HG03159 (cell line): ENCODE data around the gene COQ10B.

Source experiments
- ATAC-seq: cut with Tn5 transposase; IDR thresholded peaks from one replicate; pipeline ENCODE4 v1.9.1; 2021; ENCODE audit warnings: mild to moderate bottlenecking, moderate library complexity; ENCODE audit not compliant: unreplicated experiment

COQ10B gene

GRCh38 chr2:197499594-197500502 lies 46.5 kb downstream of the COQ10B start, which contains the start of the genes HSPD1 and HSPE1:
TSS of gene HSPD1 (minus strand) at chr2:197499840. CDS start at chr2:197498848, 992 bp downstream.
TSS of gene HSPE1 (plus strand) at chr2:197500379. CDS start at chr2:197500437, 58 bp downstream.
- ATAC-seq: peak; percentile 79

- peak; percentile 10 for ATAC-seq
Observed at GRCh38 chr2:197500503-197501131, 47.3 kb downstream of the COQ10B start.

- ATAC-seq: no peak
Observed at GRCh38 chr2:197502201-197502600, 48.8 kb downstream of the COQ10B start.

GRCh38 chr2:197502685-197503084 lies 49.3 kb downstream of the COQ10B start:
- no peak for ATAC-seq

GRCh38 chr2:197504000-197504399 lies 50.6 kb downstream of the COQ10B start:
- no peak for ATAC-seq

GRCh38 chr2:197504512-197504911 lies 51.2 kb downstream of the COQ10B start:
- no peak for ATAC-seq

- no peak for ATAC-seq
Observed at GRCh38 chr2:197506658-197507057, 53.3 kb downstream of the COQ10B start.

- ATAC-seq: no peak
Observed at GRCh38 chr2:197513915-197514314, 60.6 kb downstream of the COQ10B start.

GRCh38 chr2:197514754-197515153 lies 61.4 kb downstream of the COQ10B start:
- ATAC-seq: no peak

- ATAC-seq: no peak
Observed at GRCh38 chr2:197515315-197515738, 62.0 kb downstream of the COQ10B start.

- peak; percentile 96 for ATAC-seq
Observed at GRCh38 chr2:197515739-197516392, 62.5 kb downstream of the COQ10B start, which contains the start of gene MOB4. TSS of gene MOB4 (plus strand) at chr2:197516066. CDS start at chr2:197516087, 21 bp downstream.

GRCh38 chr2:197516393-197516761 lies 63.0 kb downstream of the COQ10B start:
- peak; percentile 11 for ATAC-seq

- ATAC-seq: no peak
Observed at GRCh38 chr2:197517150-197517549, 63.8 kb downstream of the COQ10B start.
